Esophagus muscularis mucosa (tissue), 4 donors: ENCODE results near the gene SHPK.

Source experiments
- CTCF ChIP-seq, 3 experiments: fragments of 200-600 bp in 2 of 3; fragments of 450-650 bp in 1 of 3; sonication (generic) in 2 of 3; IDR thresholded peaks; one replicate each; pipeline ENCODE4 v1.5.1; 2017 to 2019; ENCODE audit warnings: antibody characterized with exemption in 3 of 3, mild to moderate bottlenecking in 2 of 3, moderate library complexity in 1 of 3
- EP300 ChIP-seq: sonication (generic); formaldehyde crosslinking; IDR thresholded peaks from one replicate; pipeline ENCODE4 v1.6.1; 2017; ENCODE audit warnings: antibody characterized with exemption
- POLR2A ChIP-seq: fragments of 450-650 bp; IDR thresholded peaks from one replicate; pipeline ENCODE4 v1.6.1; 2017; ENCODE audit warnings: antibody characterized with exemption, moderate library complexity, mild to moderate bottlenecking, low read depth
- POLR2AphosphoS5 ChIP-seq, 2 donors: sonication (generic); formaldehyde crosslinking; IDR thresholded peaks; one replicate each; pipeline ENCODE4 v1.6.1; 2017; ENCODE audit warnings: antibody characterized with exemption in 2 of 2

GRCh38 chr17:3630781-3631180 lies 5.3 kb downstream of the SHPK start:
- TF ChIP-seq CTCF (IDR thresholded peaks at IDR 0.05): no peak
- no peak for TF ChIP-seq POLR2A
- no peak for TF ChIP-seq EP300
- TF ChIP-seq POLR2AphosphoS5 (IDR thresholded peaks at IDR 0.05): no peak
